ENCODE data around the gene OR51G2.
"Not testable (repeated sequence)": the region's sequence is repeated elsewhere in the genome, so short reads cannot be mapped to it uniquely, and the experiment has no call there.

DNA sequence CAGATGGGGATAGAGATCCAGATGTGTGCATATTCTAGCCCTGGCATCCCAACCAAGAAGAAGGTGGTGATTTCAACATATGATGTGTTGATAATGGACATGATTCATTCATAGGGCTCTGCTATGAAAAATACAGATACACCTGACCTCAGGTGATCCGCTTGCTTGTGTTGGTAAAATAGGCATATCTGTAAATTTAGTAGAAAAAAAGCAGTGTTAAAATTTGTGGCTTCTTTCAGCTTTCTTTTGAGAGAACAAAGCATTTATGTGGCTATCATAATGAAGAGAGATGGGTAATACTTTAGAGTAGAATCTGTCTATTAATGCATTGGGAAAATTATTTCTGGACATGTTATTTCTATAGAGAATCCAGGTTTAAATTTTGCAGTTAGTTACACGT, 36.5 kb upstream of the OR51G2 start, which contains the start of gene OR51A2:
- TF ChIP-seq RAD21 (IDR thresholded peaks at IDR 0.05; ENCODE audit: low read length); MEF2A (IDR thresholded peaks at IDR 0.05; ENCODE audit: borderline replicate concordance, low read depth); TAF1 (IDR thresholded peaks at IDR 0.05; ENCODE audit: borderline replicate concordance, low read depth, low read length); TEAD4 (IDR thresholded peaks at IDR 0.05; ENCODE audit: borderline replicate concordance, insufficient read depth): not testable (repeated sequence)

All from SK-N-SH (cell line).